Skin epidermis (tissue), 12 donors: ENCODE data around the gene GMDS.

ENCODE experiments used
- H3K27ac ChIP-seq, 21 experiments: fragments of 200-600 bp; sonication (generic) in 11 of 21; one replicate each; pipeline ENCODE4 v1.5.0; 2020; ENCODE audit warnings: mild to moderate bottlenecking in 3 of 21, inconsistent platforms in 2 of 21, moderate library complexity in 2 of 21
- H3K4me3 ChIP-seq, 7 experiments: fragments of 200-600 bp; sonication (generic) in 2 of 7; one replicate each; pipeline ENCODE4 v1.5.0; 2020; ENCODE audit warnings: inconsistent platforms in 2 of 7, mild to moderate bottlenecking in 2 of 7, moderate library complexity in 1 of 7

GMDS gene

GRCh38 chr6:2216794-2217383, 28.5 kb downstream of the GMDS start:
- Histone ChIP-seq H3K4me3 (no peak overlapping the region), H3K27ac (no peak overlapping the region)

GRCh38 chr6:2215342-2215741, 30.1 kb downstream of the GMDS start:
- Histone ChIP-seq H3K27ac (no peak overlapping the region), H3K4me3 (no peak overlapping the region)

GRCh38 chr6:2213086-2213485, 32.3 kb downstream of the GMDS start:
- no peak overlapping the region for H3K4me3 ChIP-seq
- H3K27ac ChIP-seq: no peak overlapping the region

GRCh38 chr6:2209226-2209809, 36.1 kb downstream of the GMDS start:
- H3K27ac ChIP-seq: no peak overlapping the region
- no peak overlapping the region for H3K4me3 ChIP-seq

- Histone ChIP-seq H3K27ac (no peak overlapping the region), H3K4me3 (no peak overlapping the region)
Measured at GRCh38 chr6:2208468-2208867, 36.9 kb downstream of the GMDS start.

- H3K27ac ChIP-seq: no peak overlapping the region
- H3K4me3 ChIP-seq: no peak overlapping the region
Measured at GRCh38 chr6:2205396-2205795, 40.0 kb downstream of the GMDS start.

GRCh38 chr6:2204272-2204671, 41.1 kb downstream of the GMDS start:
- Histone ChIP-seq H3K4me3 (no peak overlapping the region), H3K27ac (peak overlapping the region in 1 of 21 experiments; percentile 15)

GRCh38 chr6:2203264-2203663, 42.1 kb downstream of the GMDS start:
- peak overlapping the region in 4 of 21 experiments; percentile 20 to 49 (median 34) for H3K27ac ChIP-seq

GRCh38 chr6:2197984-2198383, 47.4 kb downstream of the GMDS start:
- no peak overlapping the region for H3K4me3 ChIP-seq
- H3K27ac ChIP-seq: peak overlapping the region in 3 of 21 experiments; percentile 16 to 39 (median 37)

More at GRCh38 chr6:2203264-2203663, 42.1 kb downstream of the GMDS start:
- H3K4me3 ChIP-seq: no peak overlapping the region

- Histone ChIP-seq H3K27ac (peak overlapping the region in 4 of 21 experiments; percentile 2 to 39 (median 26)), H3K4me3 (no peak overlapping the region)
Measured at GRCh38 chr6:2197177-2197671, 48.2 kb downstream of the GMDS start.

- no peak overlapping the region for H3K27ac ChIP-seq
- H3K4me3 ChIP-seq: no peak overlapping the region
Measured at GRCh38 chr6:2196079-2196679, 49.2 kb downstream of the GMDS start.

- no peak overlapping the region for H3K27ac ChIP-seq
Measured at GRCh38 chr6:2194643-2195042, 50.8 kb downstream of the GMDS start.

GRCh38 chr6:2193931-2194330, 51.5 kb downstream of the GMDS start:
- no peak overlapping the region for H3K4me3 ChIP-seq

More at GRCh38 chr6:2194643-2195042, 50.8 kb downstream of the GMDS start:
- H3K4me3 ChIP-seq: no peak overlapping the region

GRCh38 chr6:2192976-2193375, 52.4 kb downstream of the GMDS start:
- H3K27ac ChIP-seq: no peak overlapping the region
- H3K4me3 ChIP-seq: no peak overlapping the region

More at GRCh38 chr6:2193931-2194330, 51.5 kb downstream of the GMDS start:
- H3K27ac ChIP-seq: no peak overlapping the region

- no peak overlapping the region for H3K4me3 ChIP-seq
- H3K27ac ChIP-seq: no peak overlapping the region
Measured at GRCh38 chr6:2191390-2191740, 54.0 kb downstream of the GMDS start.

GRCh38 chr6:2190661-2191389, 54.6 kb downstream of the GMDS start:
- Histone ChIP-seq H3K4me3 (no peak overlapping the region), H3K27ac (no peak overlapping the region)

- no peak overlapping the region for H3K4me3 ChIP-seq
- no peak overlapping the region for H3K27ac ChIP-seq
Measured at GRCh38 chr6:2188856-2189384, 56.5 kb downstream of the GMDS start.

- H3K27ac ChIP-seq: no peak overlapping the region
- H3K4me3 ChIP-seq: no peak overlapping the region
Measured at GRCh38 chr6:2188397-2188796, 57.0 kb downstream of the GMDS start.

GRCh38 chr6:2187826-2188225, 57.6 kb downstream of the GMDS start:
- Histone ChIP-seq H3K27ac (no peak overlapping the region), H3K4me3 (no peak overlapping the region)

GRCh38 chr6:2186516-2186915, 58.9 kb downstream of the GMDS start:
- Histone ChIP-seq H3K27ac (no peak overlapping the region), H3K4me3 (no peak overlapping the region)
